Stimulated activated CD4-positive, alpha-beta T cell treated with anti-CD3 and anti-CD28 coated beads, Interleukin-12 subunit alpha, Interleukin-12 subunit beta, amount 100 ng/mL, for 48 hours (primary cell): Measurements from ENCODE around the gene ZHX3.

Experiments
- DNase-seq, 3 donors: peaks; one replicate each; pipeline ENCODE4 v3.0.0-alpha.2; 2020; ENCODE audit warnings: low read depth in 2 of 3, low spot score in 1 of 3

ZHX3 gene

GRCh38 chr20:41304424-41305079 lies 13.0 kb downstream of the ZHX3 start:
- DNase-seq, result no peak

GRCh38 chr20:41304002-41304401 lies 13.5 kb downstream of the ZHX3 start:
- DNase-seq, result no peak

- DNase-seq, result no peak
These were observed 16.6 kb downstream of the ZHX3 start for GRCh38 chr20:41300886-41301285.

- no peak for DNase-seq
These were observed 17.1 kb downstream of the ZHX3 start for GRCh38 chr20:41300383-41300782.

GRCh38 chr20:41299899-41300298 lies 17.6 kb downstream of the ZHX3 start:
- DNase-seq, result no peak

- no peak for DNase-seq
These were observed 24.1 kb downstream of the ZHX3 start for GRCh38 chr20:41293269-41294037.

GRCh38 chr20:41290804-41291389 lies 26.6 kb downstream of the ZHX3 start:
- no peak for DNase-seq

GRCh38 chr20:41287327-41287726 lies 30.2 kb downstream of the ZHX3 start:
- no peak for DNase-seq

GRCh38 chr20:41286240-41286851 lies 31.2 kb downstream of the ZHX3 start:
- DNase-seq, result no peak

GRCh38 chr20:41279546-41280225 lies 37.8 kb downstream of the ZHX3 start:
- DNase-seq, result no peak

- DNase-seq, result no peak
These were observed 38.6 kb downstream of the ZHX3 start for GRCh38 chr20:41278936-41279335.

- DNase-seq, result no peak
These were observed 40.5 kb downstream of the ZHX3 start for GRCh38 chr20:41277049-41277448.

GRCh38 chr20:41276317-41276751 lies 41.2 kb downstream of the ZHX3 start:
- no peak for DNase-seq

GRCh38 chr20:41275301-41275731 lies 42.2 kb downstream of the ZHX3 start:
- no peak for DNase-seq

- DNase-seq, result no peak
These were observed 43.4 kb downstream of the ZHX3 start for GRCh38 chr20:41274152-41274551.

GRCh38 chr20:41273445-41273844 lies 44.1 kb downstream of the ZHX3 start:
- no peak for DNase-seq

GRCh38 chr20:41272339-41272738 lies 45.2 kb downstream of the ZHX3 start:
- DNase-seq, result no peak

- no peak for DNase-seq
These were observed 48.4 kb downstream of the ZHX3 start for GRCh38 chr20:41268917-41269652.

GRCh38 chr20:41268402-41268801 lies 49.1 kb downstream of the ZHX3 start:
- DNase-seq, result no peak

GRCh38 chr20:41265938-41266337 lies 51.6 kb downstream of the ZHX3 start:
- no peak for DNase-seq

- DNase-seq, result no peak
These were observed 52.7 kb downstream of the ZHX3 start for GRCh38 chr20:41264819-41265218.
